Measurements from ENCODE around the gene TCAP. TPM values are rescaled to one million over a fixed set of nuclear protein-coding genes. Genes with fewer than 3 reads are reported as not detected.

TCAP gene
- total RNA-seq, 1 donor from 2014 or later = 0.98 TPM

DNA sequence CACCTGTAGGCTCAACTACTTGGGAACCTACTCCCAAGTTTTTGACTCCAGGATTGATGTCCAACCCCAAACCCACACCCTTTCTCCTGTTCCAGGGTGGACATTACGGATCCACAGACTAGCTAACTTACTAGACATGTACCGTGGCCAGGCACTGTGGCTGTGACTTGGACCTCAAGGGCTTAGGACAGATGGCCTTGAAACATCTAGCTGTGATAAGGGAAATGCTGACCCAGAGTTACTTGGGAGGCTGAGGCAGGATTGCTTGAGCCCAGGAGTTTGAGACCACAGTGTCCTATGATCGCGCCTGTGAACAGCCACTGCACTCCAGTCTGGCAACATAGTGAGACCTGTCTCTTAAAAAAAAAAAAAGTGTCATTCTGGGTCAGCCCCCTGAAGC lies 24.1 kb upstream of the TCAP start:
- DNase-seq (ENCODE audit: low read depth) (no peak), FAIRE-seq (no peak)
- peaks cover 28% of the 10 kb centered on the region for H3K4me1 ChIP-seq (ENCODE audit: insufficient read depth, low read length)
- Mint-ChIP-seq H3K4me3 (ENCODE audit: unreplicated experiment) (no peak overlapping the region), H3K36me3 (ENCODE audit: low read depth, unreplicated experiment) (peaks cover 3% of the 10 kb centered on the region), H3K4me1 (ENCODE audit: low read depth, unreplicated experiment) (peaks cover 50% of the 10 kb centered on the region), H3K9me3 (ENCODE audit: unreplicated experiment) (no peaks in the 10 kb centered on the region), H3K27me3 (ENCODE audit: low read depth, unreplicated experiment) (no peaks in the 10 kb centered on the region), H3K27ac (ENCODE audit: unreplicated experiment) (no peak overlapping the region)
- no peaks in the 10 kb centered on the region for H3K9me3 ChIP-seq (ENCODE audit: insufficient read depth, low read depth, low read length)
- H3K4me3 ChIP-seq (ENCODE audit: insufficient read depth, low read depth, low read length) = no peak overlapping the region
- H3K79me2 ChIP-seq (ENCODE audit: insufficient read depth, low read length) = peaks cover 81% of the 10 kb centered on the region
- no peak overlapping the region for H3K27ac ChIP-seq (ENCODE audit: low read depth, low read length)
- H3K36me3 ChIP-seq (ENCODE audit: insufficient read depth, low read length) = no peaks in the 10 kb centered on the region
- no peak overlapping the region for H2AFZ ChIP-seq (ENCODE audit: low read depth, low read length)
- H4K20me1 ChIP-seq (ENCODE audit: insufficient read depth, low read length) = peaks cover 76% of the 10 kb centered on the region
- no peaks in the 10 kb centered on the region for H3K27me3 ChIP-seq (ENCODE audit: insufficient read depth, low read length)
- TF ChIP-seq EZH2 (IDR thresholded peaks at IDR 0.05; ENCODE audit: insufficient read depth, low read length) = no peak
- TF ChIP-seq, protein P1, sequence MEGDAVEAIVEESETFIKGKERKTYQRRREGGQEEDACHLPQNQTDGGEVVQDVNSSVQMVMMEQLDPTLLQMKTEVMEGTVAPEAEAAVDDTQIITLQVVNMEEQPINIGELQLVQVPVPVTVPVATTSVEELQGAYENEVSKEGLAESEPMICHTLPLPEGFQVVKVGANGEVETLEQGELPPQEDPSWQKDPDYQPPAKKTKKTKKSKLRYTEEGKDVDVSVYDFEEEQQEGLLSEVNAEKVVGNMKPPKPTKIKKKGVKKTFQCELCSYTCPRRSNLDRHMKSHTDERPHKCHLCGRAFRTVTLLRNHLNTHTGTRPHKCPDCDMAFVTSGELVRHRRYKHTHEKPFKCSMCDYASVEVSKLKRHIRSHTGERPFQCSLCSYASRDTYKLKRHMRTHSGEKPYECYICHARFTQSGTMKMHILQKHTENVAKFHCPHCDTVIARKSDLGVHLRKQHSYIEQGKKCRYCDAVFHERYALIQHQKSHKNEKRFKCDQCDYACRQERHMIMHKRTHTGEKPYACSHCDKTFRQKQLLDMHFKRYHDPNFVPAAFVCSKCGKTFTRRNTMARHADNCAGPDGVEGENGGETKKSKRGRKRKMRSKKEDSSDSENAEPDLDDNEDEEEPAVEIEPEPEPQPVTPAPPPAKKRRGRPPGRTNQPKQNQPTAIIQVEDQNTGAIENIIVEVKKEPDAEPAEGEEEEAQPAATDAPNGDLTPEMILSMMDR (IDR thresholded peaks at IDR 0.05; ENCODE audit: insufficient read depth, low read depth, low read length) = no peak
- no peak overlapping the region for H3K4me2 ChIP-seq (ENCODE audit: low read length)
- H3K9ac ChIP-seq (ENCODE audit: low read length) = no peak overlapping the region

GRCh38 chr17:39641883-39642282 lies 23.3 kb upstream of the TCAP start:
- TF ChIP-seq, protein P1 (IDR thresholded peaks at IDR 0.05; ENCODE audit: insufficient read depth, low read depth, low read length) = no peak
- no peak for TF ChIP-seq EZH2 (IDR thresholded peaks at IDR 0.05; ENCODE audit: insufficient read depth, low read length)
- Histone ChIP-seq H2AFZ (ENCODE audit: low read depth, low read length) (no peak overlapping the region), H3K4me2 (ENCODE audit: low read length) (no peak overlapping the region), H3K4me1 (ENCODE audit: insufficient read depth, low read length) (peaks cover 25% of the 10 kb centered on the region), H3K4me3 (ENCODE audit: insufficient read depth, low read depth, low read length) (no peak overlapping the region), H4K20me1 (ENCODE audit: insufficient read depth, low read length) (peaks cover 82% of the 10 kb centered on the region), H3K27ac (ENCODE audit: low read depth, low read length) (no peak overlapping the region), H3K27me3 (ENCODE audit: insufficient read depth, low read length) (no peaks in the 10 kb centered on the region), H3K9me3 (ENCODE audit: insufficient read depth, low read depth, low read length) (no peaks in the 10 kb centered on the region), H3K36me3 (ENCODE audit: insufficient read depth, low read length) (no peaks in the 10 kb centered on the region), H3K9ac (ENCODE audit: low read length) (no peak overlapping the region), H3K79me2 (ENCODE audit: insufficient read depth, low read length) (peaks cover 86% of the 10 kb centered on the region)
- Mint-ChIP-seq H3K4me1 (ENCODE audit: low read depth, unreplicated experiment) (peaks cover 50% of the 10 kb centered on the region), H3K27ac (ENCODE audit: unreplicated experiment) (no peak overlapping the region), H3K27me3 (ENCODE audit: low read depth, unreplicated experiment) (no peaks in the 10 kb centered on the region), H3K36me3 (ENCODE audit: low read depth, unreplicated experiment) (peaks cover 3% of the 10 kb centered on the region), H3K4me3 (ENCODE audit: unreplicated experiment) (no peak overlapping the region), H3K9me3 (ENCODE audit: unreplicated experiment) (no peaks in the 10 kb centered on the region)
- DNase-seq (ENCODE audit: low read depth) (no peak), FAIRE-seq (no peak)

DNA sequence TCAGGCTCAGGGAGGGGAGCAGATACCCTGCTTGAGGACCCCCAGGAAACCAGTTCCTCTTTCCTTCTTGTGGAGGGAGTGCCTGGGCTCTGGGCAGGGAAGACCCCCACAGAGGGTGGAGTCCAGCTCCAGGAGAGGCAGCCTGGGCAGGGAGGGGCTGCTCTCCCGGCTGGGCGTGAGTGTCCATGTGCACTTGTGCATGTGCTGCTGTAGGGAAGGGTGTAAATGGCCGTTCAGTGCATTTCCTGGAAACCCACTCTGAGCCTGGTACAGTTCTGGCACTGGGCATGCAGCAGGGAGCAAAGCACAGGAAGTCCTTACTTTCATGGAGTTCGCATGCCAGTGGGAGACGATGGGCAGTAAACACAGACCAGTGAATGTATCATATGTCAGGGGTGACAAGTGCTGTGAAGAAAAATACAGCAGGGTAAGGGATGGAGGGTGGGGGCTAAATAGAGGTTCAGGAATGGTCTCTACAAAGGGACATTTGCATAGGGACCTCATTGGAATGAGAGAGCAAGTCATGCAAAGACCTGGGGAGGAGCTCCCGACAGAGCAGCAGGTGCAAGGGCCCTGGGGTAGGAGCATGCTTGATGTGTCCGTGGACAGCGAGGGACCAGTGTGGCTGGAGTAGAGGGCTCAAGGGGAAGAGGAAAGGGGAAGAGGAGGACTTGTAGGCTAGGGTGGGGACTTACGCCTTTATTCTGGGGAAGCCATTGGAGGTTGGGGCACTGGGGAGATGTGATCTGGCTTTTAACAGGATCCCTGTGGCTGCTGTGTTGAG lies 22.7 kb upstream of the TCAP start:
- Mint-ChIP-seq H3K36me3 (ENCODE audit: low read depth, unreplicated experiment) (peaks cover 3% of the 10 kb centered on the region), H3K4me1 (ENCODE audit: low read depth, unreplicated experiment) (peaks cover 50% of the 10 kb centered on the region), H3K4me3 (ENCODE audit: unreplicated experiment) (no peak overlapping the region), H3K27me3 (ENCODE audit: low read depth, unreplicated experiment) (no peaks in the 10 kb centered on the region), H3K27ac (ENCODE audit: unreplicated experiment) (no peak overlapping the region), H3K9me3 (ENCODE audit: unreplicated experiment) (no peaks in the 10 kb centered on the region)
- Histone ChIP-seq H4K20me1 (ENCODE audit: insufficient read depth, low read length) (peaks cover 86% of the 10 kb centered on the region), H3K4me2 (ENCODE audit: low read length) (peak overlapping the region; percentile 31), H3K36me3 (ENCODE audit: insufficient read depth, low read length) (no peaks in the 10 kb centered on the region), H3K9ac (ENCODE audit: low read length) (no peak overlapping the region), H3K27ac (ENCODE audit: low read depth, low read length) (no peak overlapping the region), H3K79me2 (ENCODE audit: insufficient read depth, low read length) (peaks cover 86% of the 10 kb centered on the region), H3K9me3 (ENCODE audit: insufficient read depth, low read depth, low read length) (no peaks in the 10 kb centered on the region), H3K27me3 (ENCODE audit: insufficient read depth, low read length) (no peaks in the 10 kb centered on the region), H3K4me1 (ENCODE audit: insufficient read depth, low read length) (peaks cover 24% of the 10 kb centered on the region), H2AFZ (ENCODE audit: low read depth, low read length) (no peak overlapping the region), H3K4me3 (ENCODE audit: insufficient read depth, low read depth, low read length) (no peak overlapping the region)
- no peak for TF ChIP-seq EZH2 (IDR thresholded peaks at IDR 0.05; ENCODE audit: insufficient read depth, low read length)
- TF ChIP-seq, protein P1 (IDR thresholded peaks at IDR 0.05; ENCODE audit: insufficient read depth, low read depth, low read length) = no peak
- FAIRE-seq = no peak
- no peak for DNase-seq (ENCODE audit: low read depth)

All from astrocyte (in vitro differentiated cells and primary cell).